GM18505 (cell line): ENCODE data around the gene CCDC57.

Experiments
- ATAC-seq: cut with Tn5 transposase; IDR thresholded peaks from one replicate; pipeline ENCODE4 v1.9.1; 2021; ENCODE audit not compliant: unreplicated experiment
- POLR2A ChIP-seq: IDR thresholded peaks from 4 replicates; pipeline ENCODE4 v1.6.1; 2011; ENCODE audit warnings: borderline replicate concordance; ENCODE audit not compliant: insufficient read depth, insufficient read length; ENCODE audit errors: extremely low read depth

CCDC57 gene

GRCh38 chr17:82235056-82235774, 22.6 kb upstream of the CCDC57 start:
- no peak for ATAC-seq
- no peak for TF ChIP-seq POLR2A

- no peak for TF ChIP-seq POLR2A
- no peak for ATAC-seq
These were observed 21.8 kb upstream of the CCDC57 start for GRCh38 chr17:82234211-82235055.

- no peak for ATAC-seq
- TF ChIP-seq POLR2A, result peak; percentile 38
These were observed 20.5 kb upstream of the CCDC57 start for GRCh38 chr17:82232876-82233785.

- no peak for ATAC-seq
- no peak for TF ChIP-seq POLR2A
These were observed 19.7 kb upstream of the CCDC57 start for GRCh38 chr17:82232322-82232820.

- ATAC-seq, result no peak
- no peak for TF ChIP-seq POLR2A
These were observed 19.1 kb upstream of the CCDC57 start for GRCh38 chr17:82231562-82232321.

- no peak for ATAC-seq
- no peak for TF ChIP-seq POLR2A
These were observed 18.6 kb upstream of the CCDC57 start for GRCh38 chr17:82231312-82231561.

GRCh38 chr17:82230609-82231311, 18.1 kb upstream of the CCDC57 start:
- no peak for TF ChIP-seq POLR2A
- peak; percentile 32 for ATAC-seq

GRCh38 chr17:82229698-82230608, 17.3 kb upstream of the CCDC57 start:
- TF ChIP-seq POLR2A, result no peak
- no peak for ATAC-seq

GRCh38 chr17:82228842-82229697, 16.4 kb upstream of the CCDC57 start, which contains the start of gene SLC16A3:
Gene SLC16A3 (plus strand): TSS chr17:82229042. CDS start chr17:82236009, 6,967 bp downstream.
- TF ChIP-seq POLR2A, result peak; percentile 94
- ATAC-seq, result peak; percentile 41

GRCh38 chr17:82228278-82228841, 15.7 kb upstream of the CCDC57 start:
- peak; percentile 24 for ATAC-seq
- TF ChIP-seq POLR2A, result peak; percentile 42
